ENCODE measurements around the gene FBXO42. TPM values are rescaled to one million over a fixed set of nuclear protein-coding genes. Genes with fewer than 3 reads are reported as not detected.

Gene FBXO42
- total and polyA plus RNA-seq, 2 of the 13 experiments (the other 11 are each of a cell fraction or from before 2014, with no cell fraction given): 7.6 to 17.5 TPM

GRCh38 chr1:16367258-16367967 is 15.1 kb upstream of the FBXO42 start (continued):
- TF ChIP-seq FUBP1 (CRISPR knock-in tag; IDR thresholded peaks at IDR 0.05; ENCODE audit: borderline replicate concordance) (no peak), NCOA1 (CRISPR knock-in tag; IDR thresholded peaks at IDR 0.05) (no peak), HOXA3 (CRISPR knock-in tag; IDR thresholded peaks at IDR 0.05) (no peak), ZBTB20 (CRISPR knock-in tag; IDR thresholded peaks at IDR 0.05; ENCODE audit: borderline replicate concordance, low read depth) (0 out of 2 replicates have a peak, but pooled peaks have one; percentile 25), BCLAF1 (IDR thresholded peaks at IDR 0.05) (no peak), PRMT3 (CRISPR knock-in tag; IDR thresholded peaks at IDR 0.05; ENCODE audit: borderline replicate concordance, low read depth) (no peak), ASH2L (IDR thresholded peaks at IDR 0.05; ENCODE audit: insufficient read length, low read depth, low read length) (peak; percentile 84), ZNF546 (CRISPR knock-in tag; conservative IDR thresholded peaks at IDR 0.05) (no peak), ZMAT5 (CRISPR knock-in tag; IDR thresholded peaks at IDR 0.05; ENCODE audit: borderline replicate concordance, low read depth) (no peak), NR3C1 (CRISPR knock-in tag; IDR thresholded peaks at IDR 0.05) (no peak), ZNF7 (CRISPR knock-in tag; IDR thresholded peaks at IDR 0.05) (no peak), ZNF713 (CRISPR knock-in tag; IDR thresholded peaks at IDR 0.05) (no peak), DBP (CRISPR knock-in tag; IDR thresholded peaks at IDR 0.05; ENCODE audit: not compliant biosample characterization) (no peak), SSRP1 (CRISPR knock-in tag; IDR thresholded peaks at IDR 0.05) (no peak), KMT2B (CRISPR knock-in tag; IDR thresholded peaks at IDR 0.05) (peak; percentile 62; the same call in 1 of the 2 replicates), ZBTB14 (CRISPR knock-in tag; IDR thresholded peaks at IDR 0.05) (0 out of 2 replicates have a peak, but pooled peaks have one; percentile 70)
